ENCODE results near the gene TRRAP. TPM values are rescaled to one million over a fixed set of nuclear protein-coding genes. Genes with fewer than 3 reads are reported as not detected.

TRRAP gene
- total RNA-seq, 6 experiments from 2014 or later: 26.6 to 35.5 (median 28.7) TPM

GRCh38 chr7:99021941-99022560, 143.7 kb downstream of the TRRAP start:
- peaks cover 35% of the 10 kb centered on the region for H3K36me3 Mint-ChIP-seq (ENCODE audit: low read depth)
- no peak overlapping the region; the same call in 1 of the 2 replicates for H3K27ac Mint-ChIP-seq
- H3K27me3 Mint-ChIP-seq (ENCODE audit: insufficient read depth): no peaks in the 10 kb centered on the region; the same call in none of the 2 replicates
- H3K4me3 Mint-ChIP-seq: no peak overlapping the region
- TF ChIP-seq CTCF (IDR thresholded peaks at IDR 0.05): no peak
- no peaks in the 10 kb centered on the region for H3K9me3 Mint-ChIP-seq
- H3K4me1 Mint-ChIP-seq (ENCODE audit: low read depth): peaks cover 20% of the 10 kb centered on the region
- DNase-seq: no peak

GRCh38 chr7:99024066-99024465, 145.7 kb downstream of the TRRAP start:
- no peak for TF ChIP-seq CTCF (IDR thresholded peaks at IDR 0.05)
- peak overlapping the region; percentile 31; the same call in 1 of the 2 replicates for H3K27ac Mint-ChIP-seq
- H3K4me1 Mint-ChIP-seq (ENCODE audit: low read depth): peaks cover 20% of the 10 kb centered on the region
- no peaks in the 10 kb centered on the region for H3K9me3 Mint-ChIP-seq
- peaks cover 42% of the 10 kb centered on the region for H3K36me3 Mint-ChIP-seq (ENCODE audit: low read depth)
- no peak overlapping the region for H3K4me3 Mint-ChIP-seq
- peak; percentile 9 for DNase-seq
- H3K27me3 Mint-ChIP-seq (ENCODE audit: insufficient read depth): no peaks in the 10 kb centered on the region; the same call in none of the 2 replicates

- peaks cover 4% of the 10 kb centered on the region for H3K27me3 Mint-ChIP-seq (ENCODE audit: insufficient read depth)
- no peak for DNase-seq
- peaks cover 41% of the 10 kb centered on the region for H3K36me3 Mint-ChIP-seq (ENCODE audit: low read depth)
- H3K9me3 Mint-ChIP-seq: no peaks in the 10 kb centered on the region
- H3K27ac Mint-ChIP-seq: 0 out of 2 replicates have a peak overlapping the region, but pooled peaks have one; percentile 27
- H3K4me1 Mint-ChIP-seq (ENCODE audit: low read depth): peaks cover 26% of the 10 kb centered on the region
- H3K4me3 Mint-ChIP-seq: no peak overlapping the region
- no peak for TF ChIP-seq CTCF (IDR thresholded peaks at IDR 0.05)
Observed at GRCh38 chr7:99027241-99027640, 148.9 kb downstream of the TRRAP start.

- no peak for TF ChIP-seq CTCF (IDR thresholded peaks at IDR 0.05)
Observed at GRCh38 chr7:99027841-99028240, 149.5 kb downstream of the TRRAP start.

GRCh38 chr7:99028261-99028973, 150.1 kb downstream of the TRRAP start:
- no peak overlapping the region for H3K4me3 Mint-ChIP-seq
- peaks cover 22% of the 10 kb centered on the region for H3K4me1 Mint-ChIP-seq (ENCODE audit: low read depth)
- no peak for DNase-seq
- TF ChIP-seq CTCF (IDR thresholded peaks at IDR 0.05): no peak
- H3K36me3 Mint-ChIP-seq (ENCODE audit: low read depth): peaks cover 33% of the 10 kb centered on the region
- H3K9me3 Mint-ChIP-seq: no peaks in the 10 kb centered on the region
- no peak overlapping the region for H3K27ac Mint-ChIP-seq
- peaks cover 4% of the 10 kb centered on the region for H3K27me3 Mint-ChIP-seq (ENCODE audit: insufficient read depth)

More at GRCh38 chr7:99027841-99028240, 149.5 kb downstream of the TRRAP start:
- H3K36me3 Mint-ChIP-seq (ENCODE audit: low read depth): peaks cover 39% of the 10 kb centered on the region
- H3K4me3 Mint-ChIP-seq: no peak overlapping the region
- H3K27me3 Mint-ChIP-seq (ENCODE audit: insufficient read depth): peaks cover 4% of the 10 kb centered on the region
- H3K9me3 Mint-ChIP-seq: no peaks in the 10 kb centered on the region
- H3K27ac Mint-ChIP-seq: no peak overlapping the region
- H3K4me1 Mint-ChIP-seq (ENCODE audit: low read depth): peaks cover 26% of the 10 kb centered on the region
- DNase-seq: no peak

Data from HFFc6 (cell line).